Mesenchymal stem cell (in vitro differentiated cells and primary cell): ENCODE data around the gene CRABP1.

Source experiments
- DNase-seq: peaks from one replicate; pipeline ENCODE4 v3.0.0-alpha.2; 2013
- H2AFZ ChIP-seq: one replicate; pipeline ENCODE4 v1.6.1; 2013; ENCODE audit warnings: low read depth, mild to moderate bottlenecking, control low read depth, inconsistent platforms, low read length, moderate library complexity
- H2AK5ac ChIP-seq: 2 replicates; pipeline ENCODE4 v1.6.1; 2013; ENCODE audit warnings: low read length, moderate library complexity, mild to moderate bottlenecking, inconsistent platforms; ENCODE audit not compliant: severe bottlenecking
- H2BK120ac ChIP-seq: one replicate; pipeline ENCODE4 v1.6.1; 2013; ENCODE audit warnings: low read depth, mild to moderate bottlenecking, inconsistent platforms, low read length, moderate library complexity
- H2BK12ac ChIP-seq, 2 experiments: one replicate each; pipeline ENCODE4 v1.6.1; 2013; ENCODE audit warnings: inconsistent platforms in 2 of 2, low read length in 2 of 2, mild to moderate bottlenecking in 2 of 2, moderate library complexity in 2 of 2, control low read depth in 1 of 2
- H2BK15ac ChIP-seq: one replicate; pipeline ENCODE4 v1.6.1; 2013; ENCODE audit warnings: mild to moderate bottlenecking, low read depth, inconsistent platforms; ENCODE audit not compliant: poor library complexity, severe bottlenecking
- H2BK5ac ChIP-seq: 2 replicates; pipeline ENCODE4 v1.6.1; 2013; ENCODE audit warnings: low read depth, mild to moderate bottlenecking, low read length, control low read depth, inconsistent platforms; ENCODE audit not compliant: poor library complexity, severe bottlenecking
- H3K14ac ChIP-seq, 2 experiments: one replicate each; pipeline ENCODE4 v1.6.1; 2013; ENCODE audit warnings: inconsistent platforms in 2 of 2, low read length in 2 of 2, control low read depth in 1 of 2, mild to moderate bottlenecking in 1 of 2, moderate library complexity in 1 of 2
- H3K18ac ChIP-seq, 2 experiments: one replicate each; pipeline ENCODE4 v1.6.1; 2013; ENCODE audit warnings: inconsistent platforms in 2 of 2, low read length in 2 of 2, control low read depth in 1 of 2, low read depth in 1 of 2, mild to moderate bottlenecking in 1 of 2
- H3K23ac ChIP-seq, 2 experiments: one replicate each; pipeline ENCODE4 v1.6.1; 2013; ENCODE audit warnings: inconsistent platforms in 2 of 2, low read length in 2 of 2, mild to moderate bottlenecking in 2 of 2, moderate library complexity in 2 of 2, control low read depth in 1 of 2
- H3K27ac ChIP-seq: 2 replicates; pipeline ENCODE4 v1.5.1; 2013; ENCODE audit warnings: mild to moderate bottlenecking, moderate library complexity, low read length, control low read depth, inconsistent platforms; ENCODE audit not compliant: poor library complexity, severe bottlenecking
- H3K27me3 ChIP-seq, 2 experiments: 2 replicates each; pipeline versions ENCODE4 v1.6.1 to v1.7.0; 2013; ENCODE audit warnings: low read length in 2 of 2, mild to moderate bottlenecking in 2 of 2, moderate library complexity in 2 of 2, control low read depth in 1 of 2, inconsistent platforms in 1 of 2; ENCODE audit not compliant: control insufficient read depth in 1 of 2, insufficient read depth in 1 of 2
- H3K36me3 ChIP-seq, 2 experiments: 2 replicates each; pipeline versions ENCODE4 v1.6.1 to v1.7.0; 2013; ENCODE audit warnings: low read length in 2 of 2, control low read depth in 1 of 2, inconsistent platforms in 1 of 2, low read depth in 1 of 2, mild to moderate bottlenecking in 1 of 2; ENCODE audit not compliant: insufficient read depth in 2 of 2, control insufficient read depth in 1 of 2
- H3K4ac ChIP-seq, 2 experiments: one replicate each; pipeline ENCODE4 v1.6.1; 2013; ENCODE audit warnings: inconsistent platforms in 2 of 2, low read length in 2 of 2, mild to moderate bottlenecking in 2 of 2, moderate library complexity in 2 of 2, control low read depth in 1 of 2, low read depth in 1 of 2
- H3K4me1 ChIP-seq: 2 replicates; pipeline ENCODE4 v1.6.1; 2013; ENCODE audit warnings: low read depth, low read length, control low read depth; ENCODE audit not compliant: control insufficient read depth, insufficient read depth
- H3K4me2 ChIP-seq: 2 replicates; pipeline ENCODE4 v1.6.1; 2013; ENCODE audit warnings: low read length, mild to moderate bottlenecking, inconsistent platforms; ENCODE audit not compliant: poor library complexity, severe bottlenecking
- H3K4me3 ChIP-seq, 2 experiments: 2 replicates each; pipeline versions ENCODE4 v1.5.1 to v1.7.0; 2013; ENCODE audit warnings: low read length in 2 of 2, mild to moderate bottlenecking in 2 of 2, control low read depth in 1 of 2, low read depth in 1 of 2; ENCODE audit not compliant: insufficient read depth in 1 of 2
- H3K79me1 ChIP-seq: replicated peaks from 2 replicates; pipeline ENCODE4 v1.6.1; 2013; ENCODE audit warnings: mild to moderate bottlenecking, control low read depth, low read length, inconsistent platforms; ENCODE audit not compliant: poor library complexity, severe bottlenecking
- H3K9ac ChIP-seq: 2 replicates; pipeline ENCODE4 v1.7.0; 2013; ENCODE audit warnings: mild to moderate bottlenecking, low read length, moderate library complexity
- H3K9me3 ChIP-seq: 2 replicates; pipeline ENCODE4 v1.7.0; 2013; ENCODE audit warnings: mild to moderate bottlenecking, low read length; ENCODE audit not compliant: control insufficient read depth
- H4K8ac ChIP-seq: one replicate; pipeline ENCODE4 v1.6.1; 2013; ENCODE audit warnings: inconsistent platforms, mild to moderate bottlenecking, low read length, moderate library complexity
- H4K91ac ChIP-seq: one replicate; pipeline ENCODE4 v1.6.1; 2013; ENCODE audit warnings: mild to moderate bottlenecking, low read length, inconsistent platforms
- WGBS: methylation state at CpG from one replicate; pipeline ENCODE4 v1.1.7; 2013; ENCODE audit warnings: mixed read lengths; 5-methylcytosine and 5-hydroxymethylcytosine counted together

The CRABP1 gene

DNA sequence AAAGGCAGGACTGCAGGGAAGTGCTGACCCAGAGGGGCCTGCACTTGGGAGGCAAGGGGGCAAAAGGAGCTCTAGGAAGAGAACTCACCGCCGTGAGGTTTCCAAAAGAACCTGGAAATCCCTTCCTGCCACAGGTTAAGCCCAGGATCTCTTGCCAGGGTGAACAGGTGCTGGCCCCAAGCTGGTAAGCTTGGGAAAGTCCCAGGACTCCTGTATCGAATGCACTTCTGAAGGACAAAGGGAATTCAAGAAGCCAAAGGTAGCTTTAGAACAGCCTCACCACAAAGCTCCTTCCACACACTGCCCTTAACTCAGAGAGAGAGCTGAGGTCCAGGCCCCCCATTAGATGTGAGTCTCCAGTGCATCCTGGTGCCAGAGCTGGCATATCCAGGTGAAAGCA, 28.9 kb upstream of the CRABP1 start:
- no peak overlapping the region for H2AK5ac ChIP-seq
- H2BK120ac ChIP-seq = no peak overlapping the region
- H3K9me3 ChIP-seq = no peaks in the 10 kb centered on the region
- no peak overlapping the region for H2BK15ac ChIP-seq
- peaks cover 0 to 32% of the 10 kb centered on the region in 2 experiments for H3K27me3 ChIP-seq
- H2BK12ac ChIP-seq = no peak overlapping the region
- no peak overlapping the region for H2BK5ac ChIP-seq
- no peak overlapping the region for H4K91ac ChIP-seq
- no peak overlapping the region for H4K8ac ChIP-seq
- WGBS = 80% methylated on average over 3 of the region's 3 CpGs
- peaks cover 13% of the 10 kb centered on the region for H3K4me1 ChIP-seq
- DNase-seq = no peak
- H3K9ac ChIP-seq = no peak overlapping the region
- no peak overlapping the region for H3K27ac ChIP-seq
- H3K79me1 ChIP-seq = no peaks in the 10 kb centered on the region
- H3K23ac ChIP-seq = no peak overlapping the region
- H3K4me3 ChIP-seq = no peak overlapping the region
- no peak overlapping the region for H3K4ac ChIP-seq
- H3K14ac ChIP-seq = no peak overlapping the region
- no peak overlapping the region for H3K18ac ChIP-seq
- H3K4me2 ChIP-seq = no peak overlapping the region
- no peaks in the 10 kb centered on the region for H3K36me3 ChIP-seq
- no peak overlapping the region for H2AFZ ChIP-seq

DNA sequence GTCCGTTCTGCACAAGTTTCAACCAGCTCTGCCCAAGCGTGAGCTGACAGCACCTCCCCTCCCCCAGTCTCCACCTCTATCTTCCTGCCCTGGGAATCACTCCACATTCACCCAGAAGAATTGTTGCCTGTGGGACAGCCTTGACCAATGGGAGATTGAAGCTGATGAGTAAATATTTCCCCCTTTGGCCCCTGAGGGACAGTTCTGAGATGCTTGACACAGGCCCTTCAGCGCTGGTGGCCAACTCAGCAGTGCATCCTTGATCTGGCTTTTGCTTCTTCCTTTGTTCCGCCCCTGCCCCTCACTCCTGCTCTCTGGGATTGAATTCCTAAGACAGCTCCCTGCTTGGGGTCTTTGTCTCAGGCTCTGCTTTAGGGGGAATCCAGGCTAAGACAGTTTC, 27.6 kb upstream of the CRABP1 start:
- peaks cover 0 to 35% of the 10 kb centered on the region in 2 experiments for H3K27me3 ChIP-seq
- no peaks in the 10 kb centered on the region for H3K9me3 ChIP-seq
- 78% methylated on average over 4 of the region's 4 CpGs for WGBS
- H2BK15ac ChIP-seq = no peak overlapping the region
- DNase-seq = no peak
- H4K8ac ChIP-seq = no peak overlapping the region
- no peak overlapping the region for H3K4me2 ChIP-seq
- no peaks in the 10 kb centered on the region for H3K79me1 ChIP-seq
- no peak overlapping the region for H3K4ac ChIP-seq
- no peak overlapping the region for H3K9ac ChIP-seq
- H3K27ac ChIP-seq = no peak overlapping the region
- H3K23ac ChIP-seq = no peak overlapping the region
- no peak overlapping the region for H3K4me3 ChIP-seq
- H2BK5ac ChIP-seq = no peak overlapping the region
- peaks cover 5% of the 10 kb centered on the region for H3K4me1 ChIP-seq
- H3K36me3 ChIP-seq = no peaks in the 10 kb centered on the region
- H2AFZ ChIP-seq = no peak overlapping the region
- H2BK12ac ChIP-seq = no peak overlapping the region
- H3K14ac ChIP-seq = no peak overlapping the region
- no peak overlapping the region for H2AK5ac ChIP-seq
- no peak overlapping the region for H4K91ac ChIP-seq
- no peak overlapping the region for H3K18ac ChIP-seq
- no peak overlapping the region for H2BK120ac ChIP-seq

DNA sequence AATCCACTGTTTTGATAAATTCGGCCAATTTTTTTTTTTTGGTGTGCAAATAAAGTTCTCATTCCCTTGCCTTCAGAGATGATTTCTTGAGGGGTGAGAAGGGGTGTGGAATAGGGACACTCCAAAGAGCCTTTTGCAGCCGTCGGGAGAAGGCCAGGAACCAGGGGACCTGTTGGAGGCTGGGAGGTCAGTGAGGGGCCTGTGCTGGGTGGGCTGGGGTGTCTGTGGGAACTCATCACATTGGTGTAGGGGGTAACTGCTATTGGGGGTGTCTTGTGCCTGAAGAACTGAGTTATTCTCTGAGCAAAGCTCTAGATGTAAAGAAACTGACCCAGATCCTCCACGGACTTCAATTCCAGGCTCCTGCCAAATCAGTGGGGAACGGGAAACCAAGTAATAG, 27.2 kb upstream of the CRABP1 start:
- no peak overlapping the region for H3K27ac ChIP-seq
- H3K27me3 ChIP-seq = peaks cover 0 to 35% of the 10 kb centered on the region in 2 experiments
- no peaks in the 10 kb centered on the region for H3K36me3 ChIP-seq
- H2AFZ ChIP-seq = no peak overlapping the region
- 84% methylated on average over 5 of the region's 5 CpGs for WGBS
- H3K18ac ChIP-seq = no peak overlapping the region
- H3K4me3 ChIP-seq = no peak overlapping the region
- H3K9ac ChIP-seq = no peak overlapping the region
- no peak overlapping the region for H2BK15ac ChIP-seq
- H3K4me2 ChIP-seq = no peak overlapping the region
- H3K23ac ChIP-seq = no peak overlapping the region
- H2BK5ac ChIP-seq = no peak overlapping the region
- no peak for DNase-seq
- no peak overlapping the region for H4K91ac ChIP-seq
- H3K9me3 ChIP-seq = no peaks in the 10 kb centered on the region
- H2BK12ac ChIP-seq = no peak overlapping the region
- H2BK120ac ChIP-seq = no peak overlapping the region
- H3K4me1 ChIP-seq = peaks cover 5% of the 10 kb centered on the region
- no peak overlapping the region for H4K8ac ChIP-seq
- H3K14ac ChIP-seq = no peak overlapping the region
- no peak overlapping the region for H2AK5ac ChIP-seq
- no peaks in the 10 kb centered on the region for H3K79me1 ChIP-seq
- H3K4ac ChIP-seq = no peak overlapping the region

DNA sequence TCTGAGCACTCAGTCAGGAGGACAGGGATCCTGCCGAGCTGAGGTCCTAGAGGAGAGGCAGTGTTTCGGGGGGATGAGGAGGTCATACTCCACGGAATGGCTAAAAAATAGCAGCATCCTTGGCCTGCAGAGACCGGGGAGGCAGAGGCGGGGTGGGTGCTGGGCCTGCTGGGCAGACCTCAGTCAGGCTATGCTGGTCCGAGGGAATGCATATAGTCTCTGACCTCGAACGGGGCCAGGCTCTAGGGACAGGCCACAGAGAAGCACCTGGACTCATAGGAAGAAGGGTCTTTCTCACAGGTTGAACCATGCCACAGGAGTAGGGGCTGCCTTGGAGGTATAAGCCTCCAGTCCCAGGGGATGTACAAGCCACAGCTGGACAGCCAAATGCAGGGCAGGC, 26.8 kb upstream of the CRABP1 start:
- Histone ChIP-seq H3K9me3 (no peaks in the 10 kb centered on the region), H3K4me3 (no peak overlapping the region), H3K18ac (no peak overlapping the region), H2BK120ac (no peak overlapping the region), H3K14ac (peak overlapping the region in 1 of 2 experiments; percentile 67), H4K91ac (no peak overlapping the region), H2AFZ (no peak overlapping the region), H3K4ac (no peak overlapping the region), H2BK5ac (no peak overlapping the region), H3K9ac (no peak overlapping the region), H2BK12ac (no peak overlapping the region), H2BK15ac (no peak overlapping the region), H3K23ac (no peak overlapping the region), H3K4me1 (peaks cover 5% of the 10 kb centered on the region), H3K79me1 (no peaks in the 10 kb centered on the region), H3K27ac (no peak overlapping the region), H4K8ac (no peak overlapping the region), H3K27me3 (peaks cover 0 to 35% of the 10 kb centered on the region in 2 experiments), H2AK5ac (no peak overlapping the region), H3K36me3 (no peaks in the 10 kb centered on the region), H3K4me2 (no peak overlapping the region)
- WGBS = 74% methylated on average over 8 of the region's 8 CpGs
- DNase-seq = no peak
